ENCODE measurements around the gene NUSAP1. TPM values are rescaled to one million over a fixed set of nuclear protein-coding genes. Genes with fewer than 3 reads are reported as not detected.

The NUSAP1 gene
- total and polyA plus RNA-seq, 7 donors, result 0.16 to 34.7 (median 5.4) TPM

DNA sequence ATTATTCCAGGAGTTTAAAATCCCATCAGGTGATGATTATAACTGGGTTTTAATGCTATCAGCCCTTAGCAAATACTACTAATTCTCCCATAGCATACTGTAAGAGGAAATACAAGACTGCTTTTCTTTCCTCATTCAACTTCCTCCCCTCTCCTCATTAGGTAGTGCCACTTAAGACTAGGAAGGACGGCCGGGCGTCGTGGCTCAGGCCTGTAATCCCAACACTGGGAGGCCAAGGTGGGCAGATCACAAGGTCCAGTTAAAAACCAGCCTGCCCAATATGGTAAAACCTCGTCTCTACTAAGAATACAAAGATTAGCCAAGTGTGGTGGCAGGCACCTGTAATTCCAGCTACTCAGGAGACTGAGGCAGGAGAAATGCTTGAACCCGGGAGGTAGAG, 55.0 kb downstream of the NUSAP1 start:
- Histone ChIP-seq H3K4me3 (no peak overlapping the region), H3K9me3 (no peaks in the 10 kb centered on the region), H3K36me3 (peaks cover 0 to 53% (median 6%) of the 10 kb centered on the region in 4 donors), H3K27ac (no peak overlapping the region), H3K4me1 (no peaks in the 10 kb centered on the region), H3K27me3 (no peaks in the 10 kb centered on the region)
- WGBS, 2 donors, result 88 to 94% methylated on average over 6 of the region's 6 CpGs
- peak; percentile 28 for DNase-seq
- intact Hi-C loops (cut with DNase I), result no loop called here
- TF ChIP-seq EP300 (IDR thresholded peaks at IDR 0.05) (no peak), POLR2AphosphoS5 (IDR thresholded peaks at IDR 0.05) (no peak), POLR2A (IDR thresholded peaks at IDR 0.05) (no peak)
- TF ChIP-seq, protein P1, sequence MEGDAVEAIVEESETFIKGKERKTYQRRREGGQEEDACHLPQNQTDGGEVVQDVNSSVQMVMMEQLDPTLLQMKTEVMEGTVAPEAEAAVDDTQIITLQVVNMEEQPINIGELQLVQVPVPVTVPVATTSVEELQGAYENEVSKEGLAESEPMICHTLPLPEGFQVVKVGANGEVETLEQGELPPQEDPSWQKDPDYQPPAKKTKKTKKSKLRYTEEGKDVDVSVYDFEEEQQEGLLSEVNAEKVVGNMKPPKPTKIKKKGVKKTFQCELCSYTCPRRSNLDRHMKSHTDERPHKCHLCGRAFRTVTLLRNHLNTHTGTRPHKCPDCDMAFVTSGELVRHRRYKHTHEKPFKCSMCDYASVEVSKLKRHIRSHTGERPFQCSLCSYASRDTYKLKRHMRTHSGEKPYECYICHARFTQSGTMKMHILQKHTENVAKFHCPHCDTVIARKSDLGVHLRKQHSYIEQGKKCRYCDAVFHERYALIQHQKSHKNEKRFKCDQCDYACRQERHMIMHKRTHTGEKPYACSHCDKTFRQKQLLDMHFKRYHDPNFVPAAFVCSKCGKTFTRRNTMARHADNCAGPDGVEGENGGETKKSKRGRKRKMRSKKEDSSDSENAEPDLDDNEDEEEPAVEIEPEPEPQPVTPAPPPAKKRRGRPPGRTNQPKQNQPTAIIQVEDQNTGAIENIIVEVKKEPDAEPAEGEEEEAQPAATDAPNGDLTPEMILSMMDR (IDR thresholded peaks at IDR 0.05), result no peak

DNA sequence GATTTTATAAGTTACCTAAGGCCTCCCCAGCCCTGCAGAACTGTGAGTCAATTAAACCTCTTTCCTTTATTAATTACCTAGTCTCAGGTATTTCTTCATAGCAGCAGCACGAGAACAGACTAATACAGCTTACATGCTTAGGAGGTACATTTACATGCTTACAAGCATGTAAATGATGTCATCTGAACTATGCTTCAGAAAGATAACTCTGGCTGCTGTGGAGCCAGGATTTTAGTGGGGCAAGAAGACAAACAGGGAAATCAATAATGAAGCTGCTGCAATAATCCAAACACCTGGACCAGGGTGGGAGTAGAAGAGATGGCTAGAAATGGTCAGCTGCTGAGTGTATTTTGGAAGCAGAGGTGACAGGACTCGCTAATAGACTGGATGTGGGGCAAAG, 60.0 kb downstream of the NUSAP1 start:
- TF ChIP-seq EP300 (IDR thresholded peaks at IDR 0.05), result no peak
- no peak for TF ChIP-seq POLR2A (IDR thresholded peaks at IDR 0.05)
- no peak for TF ChIP-seq POLR2AphosphoS5 (IDR thresholded peaks at IDR 0.05)
- TF ChIP-seq, protein P1 (IDR thresholded peaks at IDR 0.05), result no peak
- peak; percentile 8 for DNase-seq
- intact Hi-C loops (cut with DNase I), result no loop called here
- H3K36me3 ChIP-seq, result peaks cover 5 to 70% (median 9%) of the 10 kb centered on the region in 4 donors
- no peaks in the 10 kb centered on the region for H3K27me3 ChIP-seq
- H3K27ac ChIP-seq, result no peak overlapping the region
- no peak overlapping the region for H3K4me3 ChIP-seq
- H3K4me1 ChIP-seq, result no peaks in the 10 kb centered on the region
- WGBS, 2 donors, result 95 to 96% methylated on average over 2 of the region's 2 CpGs
- no peaks in the 10 kb centered on the region for H3K9me3 ChIP-seq

DNA sequence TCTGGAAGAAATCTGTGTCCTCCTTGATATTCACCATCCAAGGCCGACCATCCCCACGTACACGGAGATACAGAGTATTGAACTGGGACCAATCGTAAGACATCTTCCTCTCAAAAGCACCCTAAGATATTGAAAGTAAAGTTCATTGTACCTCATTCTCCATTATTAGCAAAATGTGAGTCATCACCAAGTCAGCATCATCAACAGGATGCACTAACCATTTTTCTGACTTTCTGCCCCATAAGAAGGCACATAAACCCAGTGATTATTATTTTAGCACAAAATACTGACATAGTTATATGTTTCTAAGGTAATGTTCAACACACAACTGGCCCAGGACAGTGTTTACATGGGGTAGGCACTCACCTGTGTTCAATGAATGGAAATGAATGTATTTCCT, 62.2 kb downstream of the NUSAP1 start:
- Histone ChIP-seq H3K9me3 (no peaks in the 10 kb centered on the region), H3K4me1 (no peaks in the 10 kb centered on the region), H3K27me3 (no peaks in the 10 kb centered on the region), H3K36me3 (peaks cover 0 to 58% (median 6%) of the 10 kb centered on the region in 4 donors), H3K27ac (no peak overlapping the region), H3K4me3 (no peak overlapping the region)
- DNase-seq, result no peak
- intact Hi-C loops (cut with DNase I), result no loop called here
- 97% methylated on average over 4 of the region's 4 CpGs for WGBS, 2 donors
- TF ChIP-seq POLR2A (IDR thresholded peaks at IDR 0.05) (no peak), POLR2AphosphoS5 (IDR thresholded peaks at IDR 0.05) (no peak)
- TF ChIP-seq, protein P1 (IDR thresholded peaks at IDR 0.05), result no peak

DNA sequence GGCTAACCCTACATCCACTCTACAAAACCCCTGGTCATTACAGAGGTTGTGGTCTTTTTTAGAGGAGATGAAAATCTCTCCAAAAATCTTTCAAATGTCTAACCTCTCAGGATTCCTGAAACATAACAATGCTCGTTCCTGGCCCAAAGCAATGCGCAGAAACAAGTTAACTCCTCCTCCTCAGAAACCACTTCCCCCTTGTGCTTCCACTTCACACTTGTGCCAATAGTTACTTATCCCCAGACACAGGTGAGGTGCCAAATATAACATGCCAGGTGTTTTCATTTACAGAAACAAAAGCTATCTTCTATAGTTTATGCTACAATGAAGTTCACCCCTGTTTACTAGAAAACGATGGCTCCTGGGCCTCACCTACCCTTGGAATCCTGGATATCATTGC, 63.4 kb downstream of the NUSAP1 start:
- peak; percentile 13 for DNase-seq
- Histone ChIP-seq H3K27ac (no peak overlapping the region), H3K4me1 (peaks cover 0 to 5% (median under 1%) of the 10 kb centered on the region in 4 donors), H3K4me3 (no peak overlapping the region), H3K9me3 (no peaks in the 10 kb centered on the region), H3K27me3 (no peaks in the 10 kb centered on the region), H3K36me3 (peaks cover 0 to 46% (median 6%) of the 10 kb centered on the region in 4 donors)
- intact Hi-C loops (cut with DNase I), result no loop called here
- no peak for TF ChIP-seq POLR2A (IDR thresholded peaks at IDR 0.05)
- TF ChIP-seq, protein P1 (IDR thresholded peaks at IDR 0.05), result no peak
- TF ChIP-seq POLR2AphosphoS5 (IDR thresholded peaks at IDR 0.05), result no peak
- TF ChIP-seq EP300 (IDR thresholded peaks at IDR 0.05), result no peak
- 73 to 89% methylated on average over 3 of the region's 3 CpGs for WGBS, 2 donors

DNA sequence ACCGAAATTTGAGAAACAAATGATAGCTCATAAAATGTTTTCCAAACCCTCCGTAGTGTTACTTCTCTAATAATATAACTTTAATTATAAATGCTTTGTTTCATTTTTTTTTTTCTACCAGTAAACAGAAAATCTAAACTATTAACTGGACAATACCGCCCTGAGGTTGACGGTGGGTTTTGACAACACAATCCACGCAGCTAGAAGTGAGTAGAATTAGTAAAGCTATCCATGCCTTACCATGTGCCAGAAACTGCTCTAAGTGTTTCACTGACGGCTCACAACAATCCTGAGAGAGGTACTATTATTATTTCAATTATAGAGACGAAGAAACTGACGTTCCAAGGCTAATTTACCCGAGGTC, 69.2 kb downstream of the NUSAP1 start:
- intact Hi-C loops (cut with DNase I), result loop anchor here (2.0 kb wide), 1 partner anchor 15 kb away; the partner anchor contains the start of gene RTF1
- Histone ChIP-seq H3K36me3 (peaks cover 0 to under 1% (median 0%) of the 10 kb centered on the region in 4 donors), H3K27me3 (no peaks in the 10 kb centered on the region), H3K4me1 (peaks cover 3 to 19% (median 9%) of the 10 kb centered on the region in 4 donors), H3K9me3 (no peaks in the 10 kb centered on the region), H3K4me3 (peak overlapping the region; percentile 71 to 90 (median 87)), H3K27ac (peak overlapping the region; percentile 80 to 87 (median 86))
- TF ChIP-seq, protein P1 (IDR thresholded peaks at IDR 0.05), result no peak
- no peak for TF ChIP-seq POLR2AphosphoS5 (IDR thresholded peaks at IDR 0.05)
- TF ChIP-seq EP300 (IDR thresholded peaks at IDR 0.05), result no peak
- no peak for TF ChIP-seq POLR2A (IDR thresholded peaks at IDR 0.05)
- no peak for DNase-seq
- WGBS, 2 donors, result 3 to 7% methylated on average over 9 of the region's 9 CpGs

All from sigmoid colon (tissue), 7 donors.